ENCODE data around the gene MAGEB17. TPM values are rescaled to one million over a fixed set of nuclear protein-coding genes. Genes with fewer than 3 reads are reported as not detected.

Gene MAGEB17
- total and polyA plus RNA-seq, 9 of the 15 experiments (the other 6 are each of a cell fraction or from before 2014, with no cell fraction given) = 0.07 to 0.45 (median 0.14) TPM; not detected in 1

- 0 out of 2 replicates have a peak overlapping the region, but pooled peaks have one; percentile 32 for H2AFZ ChIP-seq (ENCODE audit: low read depth, low read length)
- no TSS peak for BruUV-seq (replicated peaks)
- intact Hi-C loops (cut with micrococcal nuclease) (loop anchor here (5.0 kb wide), 1 partner anchor 317 kb away; no protein-coding TSS in a partner anchor), in situ Hi-C loops (cut with MboI) (no loop called here)
- peaks cover 1% of the 10 kb centered on the region; the same call in 1 of the 2 replicates for H3K9me3 ChIP-seq (replicated peaks; ENCODE audit: control insufficient read depth, insufficient read depth, low read depth, low read length)
- DNase-seq (ENCODE audit: extremely low read depth in 1 of 4, low spot score in 3 of 4) (no peak), ATAC-seq (no peak), FAIRE-seq (no peak)
- H3K9ac ChIP-seq (ENCODE audit: insufficient read depth in 1 of 2, low read depth in 2 of 2, low read length in 2 of 2) = no peak overlapping the region
- H3K36me3 ChIP-seq (ENCODE audit: control insufficient read depth, insufficient read depth, low read length) = no peaks in the 10 kb centered on the region
- CTCF ChIA-PET (ENCODE audit: low intra/inter-chr PET ratio) = no interaction called here
- no peaks in the 10 kb centered on the region for H3K9me1 ChIP-seq (ENCODE audit: control insufficient read depth, insufficient read depth, low read length)
- no peak overlapping the region for H3K4me2 ChIP-seq (ENCODE audit: insufficient read depth, low read length)
- no peak overlapping the region for H3K27ac ChIP-seq (ENCODE audit: extremely low read depth, low read depth, low read length)
- WGBS (ENCODE audit: insufficient coverage, low coverage, missing lambda C conversion rate) = 86% methylated on average over 3 of the region's 3 CpGs
- peaks cover 0 to 12% of the 10 kb centered on the region in 2 experiments; a peak in 2 of 5 replicates for H3K4me1 ChIP-seq (replicated peaks in 1 of 2; ENCODE audit: control insufficient read depth in 2 of 2, insufficient read depth in 2 of 2, low read length in 2 of 2)
- H4K20me1 ChIP-seq (replicated peaks; ENCODE audit: control insufficient read depth, insufficient read depth, low read length) = no peaks in the 10 kb centered on the region
- POLR2A ChIA-PET = no interaction called here
- no peak overlapping the region for H3K4me3 ChIP-seq
- H3K27me3 ChIP-seq (ENCODE audit: control insufficient read depth in 2 of 2, insufficient read depth in 2 of 2, low read length in 2 of 2) = no peaks in the 10 kb centered on the region
- no peaks in the 10 kb centered on the region for H3K79me2 ChIP-seq (ENCODE audit: control insufficient read depth, insufficient read depth, low read length)
- TF ChIP-seq BACH1 (tag; IDR thresholded peaks at IDR 0.05) (peak; percentile 76; the same call in 1 of the 2 replicates), KAT8 (IDR thresholded peaks at IDR 0.05; ENCODE audit: low read depth) (no peak), ZNF316 (IDR thresholded peaks at IDR 0.05) (peak; percentile 83), CAMTA2 (CRISPR knock-in tag; conservative IDR thresholded peaks at IDR 0.05) (no peak), RREB1 (CRISPR knock-in tag; IDR thresholded peaks at IDR 0.05) (no peak), ETS1 (conservative IDR thresholded peaks at IDR 0.05; ENCODE audit: control insufficient read depth, low read depth, low read length) (no peak), NFE2 (IDR thresholded peaks at IDR 0.05; ENCODE audit: low read depth) (peak; percentile 82), NFE2L1 (tag; IDR thresholded peaks at IDR 0.05; ENCODE audit: borderline replicate concordance, low read depth) (peak; percentile 66), C11orf30 (IDR thresholded peaks at IDR 0.05; ENCODE audit: low read depth) (peak; percentile 75), MAFF (IDR thresholded peaks at IDR 0.05; ENCODE audit: low read length) (peak; percentile 77; the same call in 1 of the 2 replicates), ZNF696 (CRISPR knock-in tag; conservative IDR thresholded peaks at IDR 0.05) (no peak), MAFK (IDR thresholded peaks at IDR 0.05; ENCODE audit: low read length) (peak; percentile 63; the same call in 1 of the 2 replicates), MAFG (tag; conservative IDR thresholded peaks at IDR 0.05) (peak; percentile 93), E2F6 (IDR thresholded peaks at IDR 0.05; ENCODE audit: borderline replicate concordance in 1 of 2, extremely low read depth in 1 of 2, insufficient read depth in 1 of 2, insufficient read length in 1 of 2, low read depth in 1 of 2, low read length in 1 of 2, poor library complexity in 1 of 2, severe bottlenecking in 1 of 2) (no peak)
These were observed 46.9 kb upstream of the MAGEB17 start for GRCh38 chrX:16120431-16120830.

Measured in K562 (cell line).